Neuronal stem cell (in vitro differentiated cells): ENCODE measurements around the gene PXDN.
A peak's percentile ranks its signal among the peaks of the same experiment; 100 is the strongest.
"Not testable (repeated sequence)": the region's sequence is repeated elsewhere in the genome, so short reads cannot be mapped to it uniquely, and the experiment has no call there.

Experiments used
- DNase-seq: peaks from one replicate; pipeline ENCODE4 v3.0.0-alpha.2; 2013; ENCODE audit warnings: low spot score
- H2AFZ ChIP-seq: one replicate; pipeline ENCODE4 v1.6.1; 2013; ENCODE audit warnings: mild to moderate bottlenecking, low read length, inconsistent platforms
- H2AK5ac ChIP-seq: 2 replicates; pipeline ENCODE4 v1.6.1; 2013; ENCODE audit warnings: low read depth, mild to moderate bottlenecking, inconsistent platforms, low read length, moderate library complexity, mixed read lengths
- H2BK120ac ChIP-seq: 2 replicates; pipeline ENCODE4 v1.6.1; 2013; ENCODE audit warnings: low read depth, mild to moderate bottlenecking, inconsistent platforms, low read length, moderate library complexity, mixed read lengths
- H2BK12ac ChIP-seq: one replicate; pipeline ENCODE4 v1.6.1; 2013; ENCODE audit warnings: low read length, inconsistent platforms
- H2BK15ac ChIP-seq: 2 replicates; pipeline ENCODE4 v1.6.1; 2013; ENCODE audit warnings: mild to moderate bottlenecking, low read length, inconsistent platforms, mixed read lengths
- H2BK5ac ChIP-seq: one replicate; pipeline ENCODE4 v1.6.1; 2013; ENCODE audit warnings: inconsistent platforms, mild to moderate bottlenecking, low read length, moderate library complexity
- H3K14ac ChIP-seq: one replicate; pipeline ENCODE4 v1.6.1; 2013; ENCODE audit warnings: low read length, inconsistent platforms
- H3K18ac ChIP-seq: 2 replicates; pipeline ENCODE4 v1.6.1; 2013; ENCODE audit warnings: low read length, inconsistent platforms
- H3K23ac ChIP-seq: 2 replicates; pipeline ENCODE4 v1.6.1; 2013; ENCODE audit warnings: low read depth, mild to moderate bottlenecking, mixed read lengths, low read length, inconsistent platforms; ENCODE audit not compliant: poor library complexity
- H3K27ac ChIP-seq: replicated peaks from 3 replicates; pipeline ENCODE4 v1.5.1; 2013; ENCODE audit warnings: low read length, inconsistent platforms
- H3K27me3 ChIP-seq, 3 experiments: 2 replicates each; pipeline ENCODE4 v1.6.1; 2013; ENCODE audit warnings: low read length in 3 of 3, mild to moderate bottlenecking in 2 of 3, inconsistent platforms in 1 of 3, low read depth in 1 of 3, mixed read lengths in 1 of 3, moderate library complexity in 1 of 3; ENCODE audit not compliant: control insufficient read depth in 3 of 3, insufficient read depth in 3 of 3
- H3K36me3 ChIP-seq, 2 donors: replicated peaks in 1 of 2; 2 replicates each; pipeline ENCODE4 v1.6.1; 2013; ENCODE audit warnings: low read length in 2 of 2; ENCODE audit not compliant: control insufficient read depth in 2 of 2, insufficient read depth in 2 of 2
- H3K4ac ChIP-seq: 2 replicates; pipeline ENCODE4 v1.6.1; 2013; ENCODE audit warnings: inconsistent platforms, mild to moderate bottlenecking, low read length, moderate library complexity
- H3K4me1 ChIP-seq, 2 donors: 1 replicate in 1 of 2; 2 replicates in 1 of 2; pipeline ENCODE4 v1.6.1; 2013; ENCODE audit warnings: low read length in 2 of 2, low read depth in 1 of 2; ENCODE audit not compliant: control insufficient read depth in 2 of 2, insufficient read depth in 1 of 2
- H3K4me2 ChIP-seq: one replicate; pipeline ENCODE4 v1.6.1; 2013; ENCODE audit warnings: mild to moderate bottlenecking, low read length, inconsistent platforms; ENCODE audit not compliant: insufficient read depth, poor library complexity, severe bottlenecking
- H3K4me3 ChIP-seq, 2 donors: 2 replicates each; pipeline ENCODE4 v1.5.1; 2013; ENCODE audit warnings: low read length in 2 of 2, mild to moderate bottlenecking in 2 of 2, inconsistent platforms in 1 of 2, moderate library complexity in 1 of 2
- H3K79me1 ChIP-seq: one replicate; pipeline ENCODE4 v1.6.1; 2013; ENCODE audit warnings: low read depth, mild to moderate bottlenecking, inconsistent platforms, low read length, moderate library complexity
- H3K9ac ChIP-seq: one replicate; pipeline ENCODE4 v1.6.1; 2013; ENCODE audit warnings: mild to moderate bottlenecking, low read depth, low read length, inconsistent platforms; ENCODE audit not compliant: poor library complexity
- H3K9me3 ChIP-seq, 2 donors: replicated peaks in 1 of 2; 2 replicates each; pipeline versions ENCODE3 to v1.6.1; 2013; ENCODE audit warnings: low read length in 2 of 2, mild to moderate bottlenecking in 2 of 2, inconsistent platforms in 1 of 2, low read depth in 1 of 2, mixed read lengths in 1 of 2, moderate library complexity in 1 of 2; ENCODE audit not compliant: control insufficient read depth in 2 of 2, insufficient read depth in 1 of 2
- H4K8ac ChIP-seq: one replicate; pipeline ENCODE4 v1.6.1; 2013; ENCODE audit warnings: low read depth, mild to moderate bottlenecking, inconsistent platforms, low read length, moderate library complexity
- H4K91ac ChIP-seq: one replicate; pipeline ENCODE4 v1.6.1; 2013; ENCODE audit warnings: low read length, low read depth, mild to moderate bottlenecking, inconsistent platforms; ENCODE audit not compliant: poor library complexity
- whole genome bisulfite sequencing, 2 donors: extraction: QIAGEN DNeasy Blood & Tissue Kit; methylation state at CpG; one replicate each; pipeline ENCODE4 v1.1.7; 2013; ENCODE audit warnings: missing lambda C conversion rate in 2 of 2, mixed read lengths in 1 of 2; ENCODE audit not compliant: insufficient read length in 2 of 2, insufficient replicate concordance in 1 of 2; ENCODE audit errors: extremely low coverage in 2 of 2; 5-methylcytosine and 5-hydroxymethylcytosine counted together

The PXDN gene

DNA sequence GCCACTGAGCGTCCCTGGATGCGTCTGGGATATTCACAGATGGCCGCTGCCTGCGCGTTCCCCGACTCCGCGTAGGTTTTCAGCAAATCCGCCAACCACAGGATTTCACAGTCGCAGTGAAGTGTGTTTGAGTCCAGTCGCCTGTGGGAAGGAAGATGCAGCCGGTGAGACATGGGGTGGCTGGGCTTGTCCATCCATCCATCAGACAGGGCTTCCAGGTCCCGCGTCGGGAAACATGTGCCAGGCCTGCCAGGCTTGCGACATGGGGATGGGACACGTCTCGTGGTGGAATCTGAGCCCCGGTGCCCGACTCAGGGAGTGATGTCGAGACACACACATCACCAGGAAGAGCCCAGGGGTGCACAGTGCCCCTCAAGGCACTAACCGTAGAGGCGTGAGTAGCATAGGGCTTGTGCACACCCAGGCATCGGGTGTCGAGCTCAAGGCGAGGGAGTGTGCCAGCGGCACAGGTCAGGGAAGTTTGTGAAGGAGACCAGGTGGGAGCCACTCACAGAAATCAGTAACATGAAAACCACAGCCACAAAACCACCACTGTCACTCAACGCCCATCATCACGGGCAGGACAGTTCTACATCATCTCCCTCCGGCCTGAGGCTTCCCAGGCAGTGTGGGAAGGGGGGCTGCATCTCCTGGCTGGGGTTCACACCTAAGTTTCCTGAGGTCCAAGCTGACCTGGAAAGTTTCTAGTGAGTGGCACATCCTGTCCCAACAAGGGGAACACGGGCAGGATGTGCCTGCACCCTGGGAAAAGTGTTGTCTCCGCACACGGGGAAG is 63.9 kb downstream of the PXDN start:
- Histone ChIP-seq H2BK120ac (no peak overlapping the region), H3K4me3 (peak overlapping the region in 1 of 2 donors; percentile 70), H3K14ac (no peak overlapping the region), H3K4me1 (no peaks in the 10 kb centered on the region), H3K9me3 (peaks cover 0 to 6% of the 10 kb centered on the region in 2 donors), H2BK12ac (no peak overlapping the region), H3K9ac (no peak overlapping the region), H3K4ac (no peak overlapping the region), H4K8ac (no peak overlapping the region), H2AFZ (no peak overlapping the region), H2AK5ac (no peak overlapping the region), H4K91ac (peak overlapping the region; percentile 2), H3K18ac (peak overlapping the region; percentile 21), H3K36me3 (peaks cover 4 to 50% of the 10 kb centered on the region in 2 donors), H3K4me2 (no peak overlapping the region), H3K79me1 (peaks cover 8% of the 10 kb centered on the region), H3K27ac (no peak overlapping the region), H2BK15ac (no peak overlapping the region), H3K27me3 (no peaks in the 10 kb centered on the region), H2BK5ac (no peak overlapping the region), H3K23ac (peak overlapping the region; percentile 80)
- DNase-seq, result no peak
- WGBS, 2 donors, result no CpG with 5 or more reads among the region's 33 CpGs

- not testable (repeated sequence) for H3K18ac ChIP-seq, H2BK15ac ChIP-seq, H3K27ac ChIP-seq, H2BK5ac ChIP-seq, H2BK120ac ChIP-seq, H3K79me1 ChIP-seq, DNase-seq, H3K4me2 ChIP-seq, H3K9me3 ChIP-seq, H3K4ac ChIP-seq, H2AK5ac ChIP-seq, H3K27me3 ChIP-seq, H3K14ac ChIP-seq, H2AFZ ChIP-seq, H2BK12ac ChIP-seq, H3K4me1 ChIP-seq, H4K8ac ChIP-seq
- WGBS, 2 donors, result 100% methylated on average over 2 to 8 of the region's 11 CpGs
- H3K4me3 ChIP-seq, result peak overlapping the region in 1 of 2 donors; percentile 70
- peak overlapping the region; percentile 32 for H3K9ac ChIP-seq
- H3K23ac ChIP-seq, result peak overlapping the region; percentile 80
- peak overlapping the region; percentile 2 for H4K91ac ChIP-seq
- peaks cover 4 to 57% of the 10 kb centered on the region in 2 donors for H3K36me3 ChIP-seq
Measured at GRCh38 chr2:1679488-1680039, 64.8 kb downstream of the PXDN start.

DNA sequence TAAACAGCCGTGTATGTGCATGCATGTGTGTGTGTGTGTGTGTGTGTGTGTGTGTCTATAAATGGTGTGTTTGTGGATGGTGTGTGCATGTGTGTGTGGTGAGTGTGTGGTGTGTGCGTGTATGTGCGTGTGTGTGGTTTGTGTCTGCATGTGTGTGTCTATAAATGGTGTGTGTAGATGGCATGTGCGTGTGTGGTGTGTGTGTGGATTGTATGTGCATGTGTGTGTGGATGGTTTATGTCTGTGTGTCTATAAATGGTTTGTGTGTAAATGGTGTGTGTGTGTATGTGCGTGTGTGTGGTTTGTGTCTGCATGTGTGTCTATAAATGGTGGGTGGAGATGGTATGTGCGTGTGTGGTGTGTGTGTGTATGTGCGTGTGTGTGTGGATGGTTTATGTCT is 65.2 kb downstream of the PXDN start:
- H3K27me3 ChIP-seq, H4K91ac ChIP-seq, H3K9ac ChIP-seq, H2AFZ ChIP-seq, H3K4me1 ChIP-seq, H3K4me2 ChIP-seq, H3K4ac ChIP-seq, H3K14ac ChIP-seq, H4K8ac ChIP-seq, H2BK5ac ChIP-seq, DNase-seq, H2AK5ac ChIP-seq, H3K27ac ChIP-seq, H3K18ac ChIP-seq, H2BK12ac ChIP-seq, H3K79me1 ChIP-seq, H3K9me3 ChIP-seq, H3K23ac ChIP-seq, H2BK15ac ChIP-seq, H2BK120ac ChIP-seq: not testable (repeated sequence)
- Histone ChIP-seq H3K4me3 (peak overlapping the region in 1 of 2 donors; percentile 70), H3K36me3 (peaks cover 4 to 62% of the 10 kb centered on the region in 2 donors)
- 100% methylated on average over 5 of the region's 7 CpGs; no CpG with 5 or more reads in 1 of the 2 donors for WGBS, 2 donors

GRCh38 chr2:1678609-1679008 is 65.7 kb downstream of the PXDN start:
- H3K36me3 ChIP-seq, result peaks cover 4 to 64% of the 10 kb centered on the region in 2 donors
- no peak overlapping the region for H3K9ac ChIP-seq
- no peak overlapping the region for H2AFZ ChIP-seq
- H2BK12ac ChIP-seq, result no peak overlapping the region
- H3K27me3 ChIP-seq, result no peaks in the 10 kb centered on the region
- no peak overlapping the region for H3K18ac ChIP-seq
- WGBS, 2 donors, result no CpG with 5 or more reads among the region's 14 CpGs
- no peak overlapping the region for H3K4me2 ChIP-seq
- no peak overlapping the region for H3K27ac ChIP-seq
- no peak overlapping the region for H3K4me3 ChIP-seq
- no peak for DNase-seq
- no peak overlapping the region for H3K23ac ChIP-seq
- no peak overlapping the region for H4K91ac ChIP-seq
- H3K4me1 ChIP-seq, result no peaks in the 10 kb centered on the region
- H2BK15ac ChIP-seq, result no peak overlapping the region
- peaks cover 8% of the 10 kb centered on the region for H3K79me1 ChIP-seq
- H3K14ac ChIP-seq, result no peak overlapping the region
- H3K4ac ChIP-seq, result no peak overlapping the region
- H2BK120ac ChIP-seq, result no peak overlapping the region
- H3K9me3 ChIP-seq, result peaks cover 0 to 6% of the 10 kb centered on the region in 2 donors
- no peak overlapping the region for H2AK5ac ChIP-seq
- H2BK5ac ChIP-seq, result no peak overlapping the region
- H4K8ac ChIP-seq, result no peak overlapping the region
